HCT116 (cell line): Measurements from ENCODE around the gene B4GALNT2. TPM values are rescaled to one million over a fixed set of nuclear protein-coding genes. Genes with fewer than 3 reads are reported as not detected.
A peak's percentile ranks its signal among the peaks of the same experiment; 100 is the strongest.

ENCODE experiments used
- ATAC-seq: fragments of 200-7000 bp; cut with Tn5 transposase; 2 replicates; pipeline ENCODE4 v1.9.1; 2020; ENCODE audit warnings: mild to moderate bottlenecking, moderate library complexity
- BruUV-seq: library from RNA; stranded (reverse); fragments of 400-500 nt; replicated peaks from 2 replicates; lab custom pipeline; 2021; lab: Mats Ljungman, UMichigan
- CTCF ChIA-PET: fragments of 300-600 bp; sonication (Branson Sonifier 250); formaldehyde crosslinking; loops from one replicate; lab custom pipeline; 2021; ENCODE audit warnings: antibody characterized with exemption; lab: Charles Lee
- POLR2A ChIA-PET: fragments of 300-600, 350-600 bp; sonication (Branson Sonifier 250); formaldehyde crosslinking; loops from one replicate; lab custom pipeline; 2021; ENCODE audit warnings: antibody characterized with exemption; lab: Charles Lee
- RAD21 ChIA-PET, 2 experiments: fragments of 300-600 bp; sonication (Branson Sonifier 250); formaldehyde crosslinking; loops; one replicate each; lab custom pipeline; 2023; ENCODE audit warnings: low total read pairs in 2 of 2; ENCODE audit not compliant: uncharacterized antibody in 2 of 2, unreplicated experiment in 2 of 2, low non-redundant PET in 1 of 2; lab: Charles Lee
- DNase-seq: peaks from one replicate; pipeline ENCODE4 v3.0.0-alpha.2; 2010; ENCODE audit warnings: low read depth, low spot score
- H2AFZ ChIP-seq: fragments of 200-600 bp; shearing (Covaris generic), sonication (generic); 2 replicates; pipeline ENCODE4 v1.6.1; 2017; ENCODE audit warnings: low read depth, mixed run types, mixed read lengths, antibody characterized with exemption, low read length; ENCODE audit not compliant: poor library complexity, severe bottlenecking
- H3K27ac ChIP-seq: 2 replicates; pipeline ENCODE4 v1.5.1; 2012; ENCODE audit warnings: low read depth, low read length
- H3K27me3 ChIP-seq: fragments of 200-600 bp; sonication (generic); 2 replicates; pipeline ENCODE4 v1.6.1; 2016; ENCODE audit warnings: mixed run types, low read length, mixed read lengths; ENCODE audit not compliant: insufficient read depth
- H3K36me3 ChIP-seq, 2 experiments: fragments of 200-500 bp in 1 of 2; fragments of 200-600 bp in 1 of 2; sonication (Bioruptor generic) in 1 of 2; sonication (generic) in 1 of 2; 2 replicates each; pipeline versions ENCODE4 v1.5.1 to v1.6.1; 2014 to 2016; ENCODE audit warnings: low read length in 2 of 2, inconsistent platforms in 1 of 2, mixed read lengths in 1 of 2, mixed run types in 1 of 2; ENCODE audit not compliant: insufficient read depth in 2 of 2, control insufficient read depth in 1 of 2
- H3K4me1 ChIP-seq, 2 experiments: fragments of 200-600 bp in 1 of 2; sonication (generic) in 1 of 2; 2 replicates each; pipeline versions ENCODE4 v1.5.1 to v1.6.1; 2012 to 2017; ENCODE audit warnings: low read length in 2 of 2, inconsistent platforms in 1 of 2, mild to moderate bottlenecking in 1 of 2, mixed read lengths in 1 of 2, mixed run types in 1 of 2, moderate library complexity in 1 of 2; ENCODE audit not compliant: insufficient read depth in 2 of 2, control insufficient read depth in 1 of 2
- H3K4me2 ChIP-seq: fragments of 200-600 bp; sonication (generic); 2 replicates; pipeline ENCODE4 v1.6.1; 2017; ENCODE audit warnings: mixed run types, low read length, mixed read lengths
- H3K4me3 ChIP-seq, 2 experiments: fragments of 200-600 bp in 1 of 2; sonication (generic) in 1 of 2; replicated peaks in 1 of 2; 2 replicates each; pipeline ENCODE4 v1.5.1; 2011 to 2016; ENCODE audit warnings: low read length in 2 of 2, control low read depth in 1 of 2, low read depth in 1 of 2, mild to moderate bottlenecking in 1 of 2, mixed read lengths in 1 of 2, mixed run types in 1 of 2
- H3K79me2 ChIP-seq: fragments of 200-600 bp; sonication (generic); 2 replicates; pipeline ENCODE4 v1.6.1; 2017; ENCODE audit warnings: mild to moderate bottlenecking, mixed run types, low read length, moderate library complexity, mixed read lengths; ENCODE audit not compliant: insufficient read depth
- H3K9ac ChIP-seq: fragments of 200-600 bp; sonication (generic); 2 replicates; pipeline ENCODE4 v1.6.1; 2016; ENCODE audit warnings: low read length, mixed read lengths
- H3K9me2 ChIP-seq: fragments of 200-600 bp; sonication (generic), shearing (Covaris generic); 2 replicates; pipeline ENCODE4 v1.6.1; 2017; ENCODE audit warnings: mixed run types, mild to moderate bottlenecking, moderate library complexity; ENCODE audit not compliant: insufficient read depth
- H3K9me3 ChIP-seq, 2 experiments: fragments of 200-500 bp in 1 of 2; fragments of 200-600 bp in 1 of 2; sonication (Bioruptor generic) in 1 of 2; sonication (generic) in 1 of 2; 2 replicates each; pipeline ENCODE4 v1.6.1; 2014 to 2017; ENCODE audit warnings: low read length in 2 of 2, mixed read lengths in 2 of 2, inconsistent platforms in 1 of 2, low read depth in 1 of 2, mild to moderate bottlenecking in 1 of 2, mixed run types in 1 of 2, moderate library complexity in 1 of 2; ENCODE audit not compliant: control insufficient read depth in 1 of 2, insufficient read depth in 1 of 2
- H4K20me1 ChIP-seq: fragments of 200-600 bp; sonication (generic), shearing (Covaris generic); 2 replicates; pipeline ENCODE4 v1.6.1; 2017; ENCODE audit warnings: mixed run types, mild to moderate bottlenecking, moderate library complexity; ENCODE audit not compliant: insufficient read depth
- CBX3 ChIP-seq: IDR thresholded peaks from 2 replicates; pipeline ENCODE4 v1.6.1; 2012; ENCODE audit warnings: low read depth
- CTCF ChIP-seq, 3 experiments: fragments of 200-600 bp in 1 of 3; sonication (generic) in 1 of 3; IDR thresholded peaks in 2 of 3; conservative IDR thresholded peaks in 1 of 3; 2 replicates each; pipeline ENCODE4 v1.5.1; 2012 to 2017; ENCODE audit warnings: low read depth in 2 of 3, low read length in 2 of 3, antibody characterized with exemption in 1 of 3, borderline replicate concordance in 1 of 3, control low read depth in 1 of 3, mild to moderate bottlenecking in 1 of 3, mixed read lengths in 1 of 3, mixed run types in 1 of 3, moderate library complexity in 1 of 3; ENCODE audit not compliant: insufficient read depth in 1 of 3
- EGR1 ChIP-seq: IDR thresholded peaks from 2 replicates; pipeline ENCODE4 v1.6.1; 2012; ENCODE audit warnings: low read depth
- ELF1 ChIP-seq: IDR thresholded peaks from 2 replicates; pipeline ENCODE4 v1.6.1; 2012; ENCODE audit warnings: low read depth, borderline replicate concordance
- EZH2 ChIP-seq: fragments of 200-600 bp; sonication (generic); IDR thresholded peaks from 2 replicates; pipeline ENCODE4 v1.6.1; 2017; ENCODE audit warnings: antibody characterized with exemption, mixed run types
- EZH2phosphoT487 ChIP-seq: fragments of 200-600 bp; IDR thresholded peaks from 2 replicates; pipeline ENCODE4 v1.6.1; 2018; ENCODE audit warnings: antibody characterized with exemption, borderline replicate concordance
- FOSL1 ChIP-seq: IDR thresholded peaks from 2 replicates; pipeline ENCODE4 v1.6.1; 2012; ENCODE audit warnings: low read depth
- MAX ChIP-seq: IDR thresholded peaks from 2 replicates; pipeline ENCODE4 v1.6.1; 2012
- POLR2AphosphoS5 ChIP-seq: IDR thresholded peaks from 2 replicates; pipeline ENCODE4 v1.6.1; 2011; ENCODE audit warnings: mild to moderate bottlenecking, low read depth, low read length, moderate library complexity
- RAD21 ChIP-seq: IDR thresholded peaks from 2 replicates; pipeline ENCODE4 v1.6.1; 2012; ENCODE audit warnings: low read depth, mild to moderate bottlenecking
- SP1 ChIP-seq: IDR thresholded peaks from 2 replicates; pipeline ENCODE4 v1.6.1; 2012; ENCODE audit warnings: low read depth
- SRF ChIP-seq: IDR thresholded peaks from 2 replicates; pipeline ENCODE4 v1.6.1; 2012; ENCODE audit warnings: low read depth
- TCF7L2 ChIP-seq: IDR thresholded peaks from 2 replicates; pipeline ENCODE4 v1.7.0; 2011; ENCODE audit warnings: borderline replicate concordance, inconsistent platforms; ENCODE audit not compliant: insufficient read depth, insufficient read length; ENCODE audit errors: extremely low read depth
- ZBTB33 ChIP-seq: IDR thresholded peaks from 2 replicates; pipeline ENCODE4 v1.6.1; 2011; ENCODE audit warnings: mild to moderate bottlenecking, low read length, moderate library complexity; ENCODE audit not compliant: insufficient replicate concordance; ENCODE audit errors: extremely low read depth
- ZFX ChIP-seq: fragments of 450-650 bp; IDR thresholded peaks from 2 replicates; pipeline ENCODE4 v1.6.1; 2017
- ZNF274 ChIP-seq: fragments of 200-500 bp; sonication (Bioruptor generic); IDR thresholded peaks from 2 replicates; pipeline ENCODE4 v1.6.1; 2014; ENCODE audit warnings: mild to moderate bottlenecking, low read depth, low read length, inconsistent platforms
- intact Hi-C: fragments of 100-400 bp; cut with micrococcal nuclease; formaldehyde crosslinking; loops from 2 replicates; pipeline ENCODE4 v1.10.0; 2022
- total RNA-seq: library from RNA; stranded (reverse); gene quantifications from one replicate; pipeline ENCODE4 v1.2.1, GENCODE V29; 2021; ENCODE audit not compliant: unreplicated experiment

B4GALNT2 gene
- total RNA-seq, 1 experiment from 2014 or later: not detected

GRCh38 chr17:49190932-49191331 lies 58.4 kb downstream of the B4GALNT2 start:
- Histone ChIP-seq H3K4me1 (peaks cover 13 to 41% of the 10 kb centered on the region in 2 experiments; a peak in 3 of 4 replicates), H3K4me3 (no peak overlapping the region), H3K27me3 (no peaks in the 10 kb centered on the region), H4K20me1 (no peaks in the 10 kb centered on the region), H3K79me2 (no peaks in the 10 kb centered on the region), H3K4me2 (0 out of 2 replicates have a peak overlapping the region, but pooled peaks have one; percentile 19), H3K27ac (no peak overlapping the region), H2AFZ (peak overlapping the region; percentile 10), H3K36me3 (no peaks in the 10 kb centered on the region), H3K9me2 (no peaks in the 10 kb centered on the region), H3K9ac (no peak overlapping the region), H3K9me3 (no peaks in the 10 kb centered on the region)
- BruUV-seq: no TSS peak
- TF ChIP-seq EZH2 (no peak), RAD21 (no peak), ELF1 (no peak), ZNF274 (no peak), FOSL1 (no peak), MAX (no peak), ZFX (no peak), EGR1 (no peak), POLR2AphosphoS5 (no peak), SP1 (no peak), SRF (no peak), CBX3 (no peak), EZH2phosphoT487 (no peak), ZBTB33 (no peak), TCF7L2 (no peak), CTCF (IDR thresholded peaks at IDR 0.05 in 2 of 3, conservative IDR thresholded peaks at IDR 0.05 in 1 of 3; ENCODE audit: borderline replicate concordance in 1 of 3, insufficient read depth in 1 of 3, low read depth in 2 of 3, low read length in 2 of 3) (no peak)
- ATAC-seq (no peak), DNase-seq (no peak)
- POLR2A ChIA-PET: no interaction called here
- CTCF ChIA-PET: interaction anchor here (1.5 to 3.0 kb wide), 3 partner anchors 11 to 100 kb away, joined by 4 to 16 read pairs (median 9); no protein-coding TSS in a partner anchor
- intact Hi-C loops: loop anchor here (5.0 kb wide), 3 partner anchors 36 to 299 kb away; partner anchors contain the start of genes ATP5MC1 and UBE2Z
- RAD21 ChIA-PET: no interaction called here
